HG02678 (cell line): ENCODE data around the gene OTOGL.
A peak's percentile ranks its signal among the peaks of the same experiment; 100 is the strongest.

Experiments used
- ATAC-seq: cut with Tn5 transposase; IDR thresholded peaks from one replicate; pipeline ENCODE4 v1.9.1; 2021; ENCODE audit warnings: mild to moderate bottlenecking, moderate library complexity; ENCODE audit not compliant: unreplicated experiment

Gene OTOGL

GRCh38 chr12:80176706-80177105 is 77.4 kb downstream of the OTOGL start:
- ATAC-seq, result no peak

GRCh38 chr12:80178846-80179245 is 79.5 kb downstream of the OTOGL start:
- peak; percentile 78 for ATAC-seq

- no peak for ATAC-seq
Measured at GRCh38 chr12:80183939-80184338, 84.6 kb downstream of the OTOGL start.

GRCh38 chr12:80184926-80185325 is 85.6 kb downstream of the OTOGL start:
- ATAC-seq, result no peak

GRCh38 chr12:80186727-80187217 is 87.4 kb downstream of the OTOGL start:
- peak; percentile 60 for ATAC-seq

- ATAC-seq, result no peak
Measured at GRCh38 chr12:80187660-80188090, 88.3 kb downstream of the OTOGL start.

GRCh38 chr12:80188576-80188975 is 89.2 kb downstream of the OTOGL start:
- ATAC-seq, result no peak

- ATAC-seq, result no peak
Measured at GRCh38 chr12:80189241-80189640, 89.9 kb downstream of the OTOGL start.

- no peak for ATAC-seq
Measured at GRCh38 chr12:80190001-80190400, 90.7 kb downstream of the OTOGL start.

- ATAC-seq, result no peak
Measured at GRCh38 chr12:80192087-80192486, 92.8 kb downstream of the OTOGL start.

GRCh38 chr12:80193865-80194264 is 94.5 kb downstream of the OTOGL start:
- no peak for ATAC-seq

GRCh38 chr12:80195074-80195726 is 95.9 kb downstream of the OTOGL start:
- ATAC-seq, result peak; percentile 57

- no peak for ATAC-seq
Measured at GRCh38 chr12:80195737-80196136, 96.4 kb downstream of the OTOGL start.

- ATAC-seq, result no peak
Measured at GRCh38 chr12:80196419-80196818, 97.1 kb downstream of the OTOGL start.

- ATAC-seq, result no peak
Measured at GRCh38 chr12:80198782-80199337, 99.5 kb downstream of the OTOGL start.

GRCh38 chr12:80199931-80200330 is 100.6 kb downstream of the OTOGL start:
- no peak for ATAC-seq

- ATAC-seq, result no peak
Measured at GRCh38 chr12:80200414-80200813, 101.1 kb downstream of the OTOGL start.

GRCh38 chr12:80201908-80202307 is 102.6 kb downstream of the OTOGL start:
- no peak for ATAC-seq

GRCh38 chr12:80205960-80206359 is 106.6 kb downstream of the OTOGL start:
- ATAC-seq, result no peak

GRCh38 chr12:80208071-80208470 is 108.7 kb downstream of the OTOGL start:
- no peak for ATAC-seq

GRCh38 chr12:80211671-80212070 is 112.3 kb downstream of the OTOGL start:
- ATAC-seq, result no peak

GRCh38 chr12:80212938-80213645 is 113.8 kb downstream of the OTOGL start:
- ATAC-seq, result no peak
